ENCODE data around the gene TMC7.
"Not testable (repeated sequence)": the region's sequence is repeated elsewhere in the genome, so short reads cannot be mapped to it uniquely, and the experiment has no call there.

DNA sequence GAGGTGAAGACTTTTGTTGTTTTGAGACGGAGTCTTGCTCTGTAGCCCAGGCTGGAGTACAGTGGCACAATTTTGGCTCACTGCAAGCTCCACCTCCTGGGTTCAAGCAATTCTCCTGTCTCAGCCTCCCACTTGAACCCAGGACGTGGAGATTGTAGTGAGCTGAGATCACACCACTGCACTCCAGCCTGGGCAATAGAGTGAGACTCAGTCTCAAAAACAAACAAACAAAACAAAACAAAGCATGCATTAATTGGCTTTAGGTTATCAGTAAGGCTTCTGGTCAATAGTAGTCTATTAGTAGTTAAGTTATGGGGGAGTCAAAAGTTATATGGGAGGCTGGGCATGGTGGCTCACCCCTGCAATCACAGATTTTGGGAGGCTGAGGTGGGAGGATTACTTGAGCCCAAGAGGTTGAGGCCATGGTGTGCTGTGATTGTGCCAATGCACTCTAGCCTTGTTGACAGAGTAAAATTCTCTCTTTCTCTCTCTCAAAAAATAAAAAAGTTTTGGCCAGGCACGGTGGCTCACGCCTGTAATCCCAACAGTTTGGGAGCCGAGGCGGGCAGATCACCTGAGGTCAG is 27.0 kb upstream of the TMC7 start:
- TF ChIP-seq, protein P1, sequence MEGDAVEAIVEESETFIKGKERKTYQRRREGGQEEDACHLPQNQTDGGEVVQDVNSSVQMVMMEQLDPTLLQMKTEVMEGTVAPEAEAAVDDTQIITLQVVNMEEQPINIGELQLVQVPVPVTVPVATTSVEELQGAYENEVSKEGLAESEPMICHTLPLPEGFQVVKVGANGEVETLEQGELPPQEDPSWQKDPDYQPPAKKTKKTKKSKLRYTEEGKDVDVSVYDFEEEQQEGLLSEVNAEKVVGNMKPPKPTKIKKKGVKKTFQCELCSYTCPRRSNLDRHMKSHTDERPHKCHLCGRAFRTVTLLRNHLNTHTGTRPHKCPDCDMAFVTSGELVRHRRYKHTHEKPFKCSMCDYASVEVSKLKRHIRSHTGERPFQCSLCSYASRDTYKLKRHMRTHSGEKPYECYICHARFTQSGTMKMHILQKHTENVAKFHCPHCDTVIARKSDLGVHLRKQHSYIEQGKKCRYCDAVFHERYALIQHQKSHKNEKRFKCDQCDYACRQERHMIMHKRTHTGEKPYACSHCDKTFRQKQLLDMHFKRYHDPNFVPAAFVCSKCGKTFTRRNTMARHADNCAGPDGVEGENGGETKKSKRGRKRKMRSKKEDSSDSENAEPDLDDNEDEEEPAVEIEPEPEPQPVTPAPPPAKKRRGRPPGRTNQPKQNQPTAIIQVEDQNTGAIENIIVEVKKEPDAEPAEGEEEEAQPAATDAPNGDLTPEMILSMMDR (IDR thresholded peaks at IDR 0.05) = not testable (repeated sequence)
- not testable (repeated sequence) for TF ChIP-seq POLR2A, EP300 (IDR thresholded peaks at IDR 0.05)

Data from ovary (tissue), 3 donors.